OCI-M2 (cell line): Measurements from ENCODE around the gene MRPL14.

Source experiments
- DNase-seq: peaks from one replicate; lab custom pipeline; 2025; ENCODE audit not compliant: unreplicated experiment; lab: John Stamatoyannopoulos, UW

The MRPL14 gene

GRCh38 chr6:44067173-44068139, 59.8 kb downstream of the MRPL14 start:
- DNase-seq, result no peak

GRCh38 chr6:44066394-44067172, 60.7 kb downstream of the MRPL14 start:
- no peak for DNase-seq

GRCh38 chr6:44065443-44066140, 61.7 kb downstream of the MRPL14 start:
- DNase-seq, result no peak

- DNase-seq, result no peak
Observed at GRCh38 chr6:44064948-44065272, 62.3 kb downstream of the MRPL14 start.

GRCh38 chr6:44064089-44064947, 62.9 kb downstream of the MRPL14 start:
- DNase-seq, result no peak

GRCh38 chr6:44063561-44064059, 63.6 kb downstream of the MRPL14 start:
- no peak for DNase-seq
